NCI-H748 (cell line): ENCODE results near the gene TRPV5.
A peak's percentile ranks its signal among the peaks of the same experiment; 100 is the strongest.

ENCODE experiments used
- DNase-seq: peaks from one replicate; lab custom pipeline; 2025; ENCODE audit not compliant: unreplicated experiment; lab: John Stamatoyannopoulos, UW

The TRPV5 gene

DNA sequence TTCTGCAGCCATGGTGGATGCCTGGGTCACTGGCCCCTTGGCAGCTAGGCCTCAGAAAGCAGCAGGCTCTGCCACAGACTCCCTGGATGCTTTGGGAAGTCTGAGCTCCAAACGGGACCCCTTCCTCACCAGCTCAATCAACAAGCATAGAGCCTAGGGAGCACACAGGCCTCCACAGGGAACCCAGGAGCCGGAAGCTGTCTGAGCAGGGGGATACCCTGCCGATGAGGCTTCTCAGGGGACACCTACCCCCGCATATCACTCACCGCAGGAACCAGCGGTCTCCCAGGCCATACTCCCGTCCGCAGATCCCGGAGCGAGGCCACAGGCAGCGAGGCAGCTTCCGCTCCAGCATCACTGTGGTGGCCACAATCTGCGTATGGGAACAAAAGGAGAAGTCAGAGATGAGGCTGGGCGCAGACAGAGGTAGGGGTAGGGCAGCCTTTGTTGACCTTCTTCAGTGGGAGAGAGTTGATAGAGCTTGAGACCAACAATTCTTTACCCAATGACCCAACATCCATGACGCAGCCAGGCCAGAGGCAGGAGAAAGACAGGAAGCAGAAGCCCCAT is 61.4 kb downstream of the TRPV5 start:
- no peak for DNase-seq

DNA sequence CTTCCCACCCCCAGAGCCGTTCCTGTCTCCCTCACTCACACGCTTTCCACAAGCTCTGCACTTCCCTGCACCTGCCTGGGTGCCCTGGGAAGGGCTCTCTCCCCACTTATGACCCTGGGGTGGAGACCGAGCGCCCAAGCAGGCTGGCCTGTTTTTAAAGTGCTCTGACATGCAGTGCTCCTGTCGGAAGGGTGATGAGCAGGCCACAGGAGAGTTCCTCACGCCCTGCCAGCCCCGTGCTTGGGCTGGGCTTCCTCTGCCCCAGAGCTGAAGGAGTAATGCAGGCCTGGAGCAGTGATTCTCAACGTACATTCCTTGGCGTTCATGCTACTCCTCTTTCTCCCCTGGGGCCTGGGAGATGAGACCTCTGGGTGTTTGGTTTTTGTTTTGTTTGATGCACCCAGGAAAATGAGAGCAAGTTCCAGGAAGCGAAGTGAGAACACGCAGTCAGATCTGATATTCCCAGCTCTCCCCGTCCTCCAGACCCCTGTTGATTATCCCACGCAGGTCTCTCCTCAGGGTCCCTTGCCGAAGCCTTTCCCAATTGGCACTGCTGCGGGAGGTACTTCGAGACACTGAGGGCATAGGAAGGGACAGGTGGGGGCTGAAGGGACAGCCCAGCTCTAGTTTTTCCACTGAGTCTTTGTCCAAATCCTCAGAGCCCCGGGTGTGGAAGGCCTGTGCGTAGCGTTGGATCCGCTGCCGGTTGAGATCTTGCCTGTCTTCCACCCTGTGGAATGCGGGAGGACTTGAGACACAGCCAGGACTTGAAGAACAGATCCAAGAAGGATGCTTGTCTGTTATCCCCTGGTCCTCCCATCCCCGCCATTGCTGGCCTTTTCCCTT is 62.1 kb downstream of the TRPV5 start:
- no peak for DNase-seq

GRCh38 chr7:142870566-142871259 is 62.8 kb downstream of the TRPV5 start:
- no peak for DNase-seq

DNA sequence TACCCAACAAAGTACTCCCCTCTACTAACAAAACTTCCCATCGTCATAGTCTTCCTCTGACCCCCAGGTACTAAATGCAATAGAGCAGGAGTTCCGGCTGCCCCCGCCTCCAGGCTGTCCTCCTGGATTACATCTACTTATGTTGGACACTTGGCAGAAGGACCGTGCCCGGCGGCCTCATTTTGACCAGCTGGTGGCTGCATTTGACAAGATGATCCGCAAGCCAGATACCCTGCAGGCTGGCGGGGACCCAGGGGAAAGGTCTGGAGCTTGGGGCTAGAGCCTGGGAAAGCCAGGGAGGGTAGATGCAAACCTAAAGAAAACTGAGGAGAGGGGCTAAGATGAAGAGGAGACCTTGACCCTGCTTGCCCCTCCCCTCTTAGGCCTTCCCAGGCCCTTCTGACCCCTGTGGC is 63.4 kb downstream of the TRPV5 start:
- no peak for DNase-seq

- DNase-seq = no peak
These were observed 64.1 kb downstream of the TRPV5 start for GRCh38 chr7:142869434-142869833.

GRCh38 chr7:142868986-142869415 is 64.5 kb downstream of the TRPV5 start:
- no peak for DNase-seq

GRCh38 chr7:142868188-142868985 is 65.2 kb downstream of the TRPV5 start:
- DNase-seq = no peak

DNA sequence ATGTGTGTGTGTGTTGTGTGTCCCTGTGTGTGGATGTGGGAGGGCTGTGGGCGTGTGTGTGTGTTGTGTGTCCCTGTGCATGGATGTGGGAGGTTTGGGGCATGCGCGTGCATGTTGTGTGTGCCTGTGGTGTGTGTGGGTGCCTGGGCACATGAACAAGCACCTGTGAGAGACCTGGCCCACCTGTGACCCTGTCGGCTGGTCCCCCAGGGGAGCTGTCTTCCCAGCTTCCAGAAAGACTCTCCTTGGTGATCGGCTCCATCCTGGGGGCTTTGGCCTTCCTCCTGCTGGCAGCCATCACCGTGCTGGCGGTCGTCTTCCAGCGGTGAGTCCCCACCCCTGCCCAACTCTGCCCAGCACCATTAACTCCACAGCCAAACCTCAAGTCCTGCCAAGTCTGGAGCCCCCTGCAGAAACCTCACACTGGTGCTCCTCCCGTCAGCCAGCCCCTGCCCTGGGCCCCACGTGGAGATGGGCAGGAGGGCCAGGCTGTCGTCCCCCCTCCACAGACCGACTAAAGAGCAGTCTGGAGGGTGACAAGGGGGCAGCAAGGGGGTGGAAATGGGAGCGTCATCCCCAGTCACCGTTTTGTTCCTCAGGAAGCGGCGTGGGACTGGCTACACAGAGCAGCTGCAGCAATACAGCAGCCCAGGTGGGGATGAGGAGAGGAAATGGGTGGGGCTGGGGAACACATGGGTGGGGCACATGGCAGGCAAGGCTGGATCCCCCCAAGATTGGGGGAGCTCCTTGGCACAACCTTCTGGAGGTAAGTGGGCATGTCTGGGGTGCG is 66.0 kb downstream of the TRPV5 start:
- no peak for DNase-seq

GRCh38 chr7:142867097-142867378 is 66.5 kb downstream of the TRPV5 start:
- no peak for DNase-seq

GRCh38 chr7:142866361-142867096 is 67.0 kb downstream of the TRPV5 start:
- peak; percentile 48 for DNase-seq

GRCh38 chr7:142865766-142866165 is 67.8 kb downstream of the TRPV5 start:
- no peak for DNase-seq

DNA sequence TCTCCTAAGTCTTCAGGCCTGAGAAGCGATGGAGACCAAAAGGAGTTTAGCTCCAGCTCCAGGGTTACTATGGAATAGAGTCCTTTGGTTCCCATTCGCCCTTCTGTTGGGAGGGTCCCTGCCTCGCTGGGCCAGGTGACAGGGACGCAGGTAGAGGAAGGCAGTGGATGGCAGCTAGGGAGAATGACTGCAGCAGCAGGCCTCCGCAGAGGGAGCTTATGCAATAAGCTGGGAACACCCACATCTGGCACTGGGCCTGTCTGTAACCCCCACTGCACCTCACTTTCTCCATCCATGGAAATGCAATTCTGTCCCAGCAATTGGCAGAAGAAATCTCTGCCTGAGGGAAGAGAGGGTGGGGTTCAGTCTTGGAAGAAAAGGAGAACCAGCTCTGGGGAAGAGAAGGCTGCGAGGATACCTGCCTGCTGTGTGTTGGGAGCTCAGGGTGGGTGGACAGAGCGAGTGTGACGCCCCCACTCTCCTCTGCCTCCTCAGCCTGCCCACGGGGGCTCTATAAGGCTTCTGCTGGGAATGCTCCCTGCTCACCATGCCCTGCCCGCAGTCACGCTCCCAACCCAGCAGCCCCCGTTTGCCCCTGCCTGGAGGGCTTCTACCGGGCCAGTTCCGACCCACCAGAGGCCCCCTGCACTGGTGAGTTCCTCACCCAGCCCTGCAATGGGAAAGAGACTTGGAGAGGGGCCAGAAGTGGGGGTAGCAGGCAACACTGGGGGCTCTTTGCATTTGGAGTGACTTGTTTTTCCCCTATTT is 68.4 kb downstream of the TRPV5 start:
- DNase-seq = no peak

GRCh38 chr7:142863891-142864685 is 69.5 kb downstream of the TRPV5 start:
- no peak for DNase-seq

DNA sequence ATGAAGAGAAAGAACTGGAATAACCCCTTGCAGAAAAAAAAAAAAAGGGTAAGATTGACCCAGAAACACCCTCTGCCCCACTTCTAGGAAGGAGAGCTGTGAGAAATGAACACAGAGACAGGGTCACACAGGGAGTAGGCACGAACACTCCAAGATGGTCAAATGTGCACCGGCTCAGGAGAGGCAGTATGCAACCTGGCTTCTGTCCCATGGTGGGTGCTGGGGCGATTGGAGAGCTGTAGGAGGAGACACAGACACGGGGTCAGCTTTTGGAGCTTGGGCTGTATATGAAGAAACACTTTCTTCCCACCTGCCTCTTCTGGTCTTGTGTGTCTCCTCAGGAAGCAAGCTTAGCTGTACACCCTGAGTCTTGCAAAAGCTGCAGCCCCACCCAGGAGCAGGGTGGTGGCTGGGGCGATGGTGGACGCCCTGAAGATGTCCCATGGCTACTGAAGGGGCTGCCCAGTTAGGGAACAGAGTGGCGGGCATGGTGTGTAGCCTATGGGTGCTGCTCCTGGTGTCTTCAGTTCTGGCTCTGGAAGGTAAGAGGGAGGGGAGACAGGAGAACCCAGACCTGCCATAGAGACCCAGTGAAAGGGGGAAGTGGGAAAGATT is 70.7 kb downstream of the TRPV5 start:
- DNase-seq = no peak

- no peak for DNase-seq
These were observed 71.2 kb downstream of the TRPV5 start for GRCh38 chr7:142862351-142862750.

GRCh38 chr7:142860968-142861367 is 72.6 kb downstream of the TRPV5 start:
- no peak for DNase-seq

- DNase-seq = no peak
These were observed 73.7 kb downstream of the TRPV5 start for GRCh38 chr7:142859829-142860228.

DNA sequence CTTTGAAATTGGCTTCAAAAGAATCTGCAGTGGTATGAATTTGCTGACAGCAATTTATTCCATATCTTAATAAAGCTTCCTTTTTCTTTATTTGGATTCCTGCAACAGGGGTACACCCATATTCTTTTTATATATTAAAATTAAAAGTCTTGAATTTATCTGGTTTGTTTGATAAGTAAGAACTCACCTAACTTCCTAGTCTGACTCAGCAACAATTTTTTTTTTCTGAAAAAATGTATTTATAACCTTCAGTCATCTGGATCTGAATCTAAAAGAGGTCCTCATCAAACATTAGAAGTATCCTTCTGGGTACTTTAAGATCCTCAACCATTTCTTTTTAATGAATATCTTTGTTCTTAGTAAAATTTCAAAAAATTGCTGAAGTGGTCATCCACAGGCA is 74.1 kb downstream of the TRPV5 start:
- DNase-seq = no peak
